Upper lobe of left lung (tissue), 4 donors: ENCODE data around the gene B4GALNT4.

ENCODE experiments used
- POLR2A ChIP-seq, 4 donors: fragments of 450-650 bp; IDR thresholded peaks; one replicate each; pipeline ENCODE4 v1.5.1; 2016 to 2017; ENCODE audit warnings: antibody characterized with exemption in 4 of 4, mild to moderate bottlenecking in 2 of 4
- POLR2AphosphoS5 ChIP-seq, 2 donors: sonication (generic); formaldehyde crosslinking; IDR thresholded peaks; one replicate each; pipeline ENCODE4 v1.5.1; 2017; ENCODE audit warnings: antibody characterized with exemption in 2 of 2
- TF ChIP-seq, protein P1 (sequence below), 6 experiments: fragments of 450-650 bp in 4 of 6; fragments of 200-600 bp in 2 of 6; sonication (generic) in 2 of 6; IDR thresholded peaks; one replicate each; pipeline ENCODE4 v1.5.1; 2016 to 2019; ENCODE audit warnings: antibody characterized with exemption in 6 of 6

DNA sequence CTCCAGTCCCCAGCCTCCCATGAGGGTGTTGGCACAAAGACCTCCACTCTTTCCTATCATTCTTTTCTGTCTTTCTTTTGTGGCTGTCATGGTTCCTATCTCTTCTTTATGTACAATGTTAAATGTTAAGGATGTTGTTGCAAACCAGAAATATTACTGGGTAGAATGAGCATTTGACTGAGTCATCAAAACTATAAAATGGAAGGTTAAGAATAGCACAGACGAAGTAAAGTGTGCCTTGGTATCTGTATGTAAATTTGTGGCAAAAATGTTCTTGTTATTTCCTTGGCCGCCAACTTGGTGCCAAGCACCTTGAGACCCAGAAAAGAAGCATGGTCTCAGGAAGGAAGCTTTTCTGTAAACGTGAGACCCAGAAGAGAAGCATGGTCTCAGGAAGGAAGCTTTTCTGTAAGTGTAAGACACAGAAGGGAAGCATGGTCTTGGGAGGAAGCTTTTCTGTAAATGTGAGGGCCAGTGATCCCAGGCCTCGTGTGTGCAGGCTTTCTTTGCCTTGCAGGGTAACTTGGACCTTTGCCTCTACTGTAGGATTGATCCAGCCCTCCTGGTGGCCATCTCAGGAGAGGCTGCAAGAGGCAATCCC is 18.0 kb downstream of the B4GALNT4 start:
- TF ChIP-seq, protein P1, sequence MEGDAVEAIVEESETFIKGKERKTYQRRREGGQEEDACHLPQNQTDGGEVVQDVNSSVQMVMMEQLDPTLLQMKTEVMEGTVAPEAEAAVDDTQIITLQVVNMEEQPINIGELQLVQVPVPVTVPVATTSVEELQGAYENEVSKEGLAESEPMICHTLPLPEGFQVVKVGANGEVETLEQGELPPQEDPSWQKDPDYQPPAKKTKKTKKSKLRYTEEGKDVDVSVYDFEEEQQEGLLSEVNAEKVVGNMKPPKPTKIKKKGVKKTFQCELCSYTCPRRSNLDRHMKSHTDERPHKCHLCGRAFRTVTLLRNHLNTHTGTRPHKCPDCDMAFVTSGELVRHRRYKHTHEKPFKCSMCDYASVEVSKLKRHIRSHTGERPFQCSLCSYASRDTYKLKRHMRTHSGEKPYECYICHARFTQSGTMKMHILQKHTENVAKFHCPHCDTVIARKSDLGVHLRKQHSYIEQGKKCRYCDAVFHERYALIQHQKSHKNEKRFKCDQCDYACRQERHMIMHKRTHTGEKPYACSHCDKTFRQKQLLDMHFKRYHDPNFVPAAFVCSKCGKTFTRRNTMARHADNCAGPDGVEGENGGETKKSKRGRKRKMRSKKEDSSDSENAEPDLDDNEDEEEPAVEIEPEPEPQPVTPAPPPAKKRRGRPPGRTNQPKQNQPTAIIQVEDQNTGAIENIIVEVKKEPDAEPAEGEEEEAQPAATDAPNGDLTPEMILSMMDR (IDR thresholded peaks at IDR 0.05), result no peak
- TF ChIP-seq POLR2AphosphoS5 (IDR thresholded peaks at IDR 0.05), result no peak
- no peak for TF ChIP-seq POLR2A (IDR thresholded peaks at IDR 0.05)
